Caco-2 (cell line): ENCODE data around the gene CPSF4. TPM values are rescaled to one million over a fixed set of nuclear protein-coding genes. Genes with fewer than 3 reads are reported as not detected.
"Not testable (repeated sequence)": the region's sequence is repeated elsewhere in the genome, so short reads cannot be mapped to it uniquely, and the experiment has no call there.

Experiments used
- BruUV-seq: library from RNA; stranded (reverse); fragments of 400-500 nt; replicated peaks from 2 replicates; lab custom pipeline; 2021; lab: Mats Ljungman, UMichigan
- CTCF ChIA-PET: fragments of 300-600 bp; sonication (Branson Sonifier 250); formaldehyde crosslinking; loops from one replicate; lab custom pipeline; 2022; ENCODE audit warnings: antibody characterized with exemption; lab: Charles Lee
- POLR2A ChIA-PET: fragments of 300-600 bp; sonication (Branson Sonifier 250); formaldehyde crosslinking; loops from one replicate; lab custom pipeline; 2022; ENCODE audit warnings: antibody characterized with exemption; lab: Charles Lee
- DNase-seq, 2 experiments: peaks; one replicate each; pipeline versions ENCODE4 v3.0.0 to v3.0.0-alpha.2; 2020 to 2022
- H3K27me3 ChIP-seq: replicated peaks from 2 replicates; pipeline ENCODE4 v1.6.0; 2011; ENCODE audit warnings: low read length; ENCODE audit not compliant: control insufficient read depth, insufficient read depth
- H3K36me3 ChIP-seq: 2 replicates; pipeline ENCODE4 v1.5.1; 2011; ENCODE audit warnings: low read length; ENCODE audit not compliant: control insufficient read depth, insufficient read depth
- H3K4me1 ChIP-seq: fragments of 250-450 bp; sonication (Bioruptor Pico); 2 replicates; pipeline ENCODE4 v1.5.1; 2020; ENCODE audit warnings: mild to moderate bottlenecking
- H3K4me3 ChIP-seq: 2 replicates; pipeline ENCODE4 v1.5.1; 2011; ENCODE audit warnings: low read depth, mild to moderate bottlenecking, control low read depth, low read length
- H3K9me3 ChIP-seq: fragments of 250-450 bp; sonication (Bioruptor Pico); 2 replicates; pipeline ENCODE4 v1.5.1; 2020; ENCODE audit warnings: mild to moderate bottlenecking, moderate library complexity
- H3K27ac Mint-ChIP-seq: one replicate; pipeline ENCODE4 v1.8.0; 2022; ENCODE audit warnings: mixed read lengths; ENCODE audit not compliant: unreplicated experiment
- H3K27me3 Mint-ChIP-seq: one replicate; pipeline ENCODE4 v1.8.0; 2022; ENCODE audit warnings: mixed read lengths; ENCODE audit not compliant: insufficient read depth, unreplicated experiment
- H3K36me3 Mint-ChIP-seq: one replicate; pipeline ENCODE4 v1.8.0; 2022; ENCODE audit warnings: mild to moderate bottlenecking, mixed read lengths; ENCODE audit not compliant: insufficient read depth, unreplicated experiment
- H3K4me1 Mint-ChIP-seq: one replicate; pipeline ENCODE4 v1.8.0; 2022; ENCODE audit warnings: low read depth, mixed read lengths; ENCODE audit not compliant: unreplicated experiment
- H3K4me3 Mint-ChIP-seq: one replicate; pipeline ENCODE4 v1.8.0; 2022; ENCODE audit warnings: mild to moderate bottlenecking, moderate library complexity, mixed read lengths; ENCODE audit not compliant: unreplicated experiment
- H3K9me3 Mint-ChIP-seq: one replicate; pipeline ENCODE4 v1.8.0; 2022; ENCODE audit warnings: mixed read lengths; ENCODE audit not compliant: unreplicated experiment
- CTCF ChIP-seq, 2 experiments: fragments of 200-600 bp in 1 of 2; IDR thresholded peaks; 1 replicate in 1 of 2; 2 replicates in 1 of 2; pipeline versions ENCODE4 v1.5.1 to v1.8.0; 2011 to 2022; ENCODE audit warnings: antibody characterized with exemption in 1 of 2, control low read depth in 1 of 2, inconsistent platforms in 1 of 2, low read depth in 1 of 2, low read length in 1 of 2, mild to moderate bottlenecking in 1 of 2, moderate library complexity in 1 of 2; ENCODE audit not compliant: insufficient read depth in 1 of 2, severe bottlenecking in 1 of 2, unreplicated experiment in 1 of 2
- intact Hi-C: fragments of 100-400 bp; cut with micrococcal nuclease; formaldehyde crosslinking; loops from one replicate; pipeline ENCODE4 v1.10.0; 2022; ENCODE audit not compliant: unreplicated experiment
- total RNA-seq: library from RNA; stranded (reverse); gene quantifications from 2 replicates; pipeline ENCODE4 v1.2.3, GENCODE V29; 2022

The CPSF4 gene
- total RNA-seq, 1 experiment from 2014 or later, result 158 TPM

- no peaks in the 10 kb centered on the region for H3K4me1 ChIP-seq
Observed at GRCh38 chr7:99500637-99501009, 61.9 kb downstream of the CPSF4 start.

GRCh38 chr7:99501236-99501635, 62.5 kb downstream of the CPSF4 start:
- H3K4me1 ChIP-seq, H3K27me3 ChIP-seq, H3K9me3 ChIP-seq, H3K36me3 ChIP-seq, H3K9me3 Mint-ChIP-seq, CTCF ChIA-PET, H3K4me3 ChIP-seq, H3K27me3 Mint-ChIP-seq: not testable (repeated sequence)
- Mint-ChIP-seq H3K4me3 (peak overlapping the region; percentile 92), H3K27ac (peak overlapping the region; percentile 97), H3K4me1 (peaks cover 15% of the 10 kb centered on the region), H3K36me3 (peaks cover 36% of the 10 kb centered on the region)
- POLR2A ChIA-PET, result interaction anchor here (0.6 to 1.7 kb wide), 3 partner anchors 62 to 1465 kb away, joined by 4 to 8 read pairs (median 4); partner anchors contain the start of genes BUD31, CPSF4 and PDAP1
- TSS peak; percentile 6 for BruUV-seq
- intact Hi-C loops, result loop anchor here (10.0 kb wide), 1 partner anchor 194 kb away; no protein-coding TSS in a partner anchor
- peak in 1 of 2 experiments; percentile 22 for DNase-seq

More at GRCh38 chr7:99500637-99501009, 61.9 kb downstream of the CPSF4 start:
- CTCF ChIA-PET, result no interaction called here
- Histone ChIP-seq H3K4me3 (peak overlapping the region; percentile 87), H3K36me3 (peaks cover 3% of the 10 kb centered on the region; the same call in 1 of the 2 replicates), H3K27me3 (no peaks in the 10 kb centered on the region), H3K9me3 (no peaks in the 10 kb centered on the region)
- intact Hi-C loops, result loop anchor here (1.0 to 10.0 kb wide), 2 partner anchors 28 to 194 kb away; partner anchors contain the start of gene ZNF789
- Mint-ChIP-seq H3K36me3 (peaks cover 38% of the 10 kb centered on the region), H3K4me3 (peak overlapping the region; percentile 92), H3K27ac (peak overlapping the region; percentile 97), H3K4me1 (peaks cover 11% of the 10 kb centered on the region), H3K27me3 (no peaks in the 10 kb centered on the region), H3K9me3 (no peaks in the 10 kb centered on the region)
- DNase-seq, result no peak
- TF ChIP-seq CTCF (IDR thresholded peaks at IDR 0.05; ENCODE audit: insufficient read depth in 1 of 2, low read depth in 1 of 2, low read length in 1 of 2, severe bottlenecking in 1 of 2, unreplicated experiment in 1 of 2), result no peak
- no TSS peak for BruUV-seq
- POLR2A ChIA-PET, result interaction anchor here (0.6 to 1.7 kb wide), 4 partner anchors 62 to 1465 kb away, joined by 4 to 8 read pairs (median 4); partner anchors contain the start of genes BUD31, CPSF4, PDAP1 and ZSCAN25

GRCh38 chr7:99504281-99504602, 65.5 kb downstream of the CPSF4 start:
- TF ChIP-seq CTCF (IDR thresholded peaks at IDR 0.05; ENCODE audit: insufficient read depth in 1 of 2, low read depth in 1 of 2, low read length in 1 of 2, severe bottlenecking in 1 of 2, unreplicated experiment in 1 of 2), result no peak
- H3K9me3 Mint-ChIP-seq, result no peaks in the 10 kb centered on the region
- intact Hi-C loops, result loop anchor here (1.0 to 10.0 kb wide), 2 partner anchors 48 to 191 kb away; partner anchors contain the start of gene FAM200A
- peaks cover 6% of the 10 kb centered on the region for H3K4me1 Mint-ChIP-seq
- ChIA-PET POLR2A (interaction anchor here (0.6 to 1.5 kb wide), 10 partner anchors 17 to 326 kb away, joined by 3 to 12 read pairs (median 3); partner anchors contain the start of genes FAM200A and ZSCAN25), CTCF (interaction anchor here (0.7 to 1.2 kb wide), 2 partner anchors 13 to 415 kb away, joined by 3 read pairs; partner anchors contain the start of gene TRIM4)
- DNase-seq, result peak in 1 of 2 experiments; percentile 99
- H3K36me3 Mint-ChIP-seq, result peaks cover 30% of the 10 kb centered on the region
- BruUV-seq, result no TSS peak
- peak overlapping the region; percentile 85 for H3K4me3 Mint-ChIP-seq
- Histone ChIP-seq H3K4me1 (no peaks in the 10 kb centered on the region; the same call in 1 of the 2 replicates), H3K36me3 (no peaks in the 10 kb centered on the region), H3K4me3 (peak overlapping the region; percentile 68), H3K27me3 (no peaks in the 10 kb centered on the region), H3K9me3 (no peaks in the 10 kb centered on the region)
- H3K27me3 Mint-ChIP-seq, result no peaks in the 10 kb centered on the region
- H3K27ac Mint-ChIP-seq, result peak overlapping the region; percentile 91
